Fibroblast of lung (primary cell): Measurements from ENCODE around the gene PCDHAC1.

Experiments used
- CTCF ChIP-seq, 2 donors: IDR thresholded peaks in 1 of 2; conservative IDR thresholded peaks in 1 of 2; 1 replicate in 1 of 2; 2 replicates in 1 of 2; pipeline ENCODE4 v1.5.1; 2011 to 2012; ENCODE audit warnings: low read length in 2 of 2, control low read depth in 1 of 2, inconsistent platforms in 1 of 2, low read depth in 1 of 2, mild to moderate bottlenecking in 1 of 2
- EZH2 ChIP-seq: IDR thresholded peaks from 2 replicates; pipeline ENCODE4 v1.5.1; 2012; ENCODE audit warnings: low read length, control low read depth, mild to moderate bottlenecking; ENCODE audit errors: missing control alignments

GRCh38 chr5:140916325-140916724, 9.8 kb upstream of the PCDHAC1 start:
- TF ChIP-seq CTCF (conservative IDR thresholded peaks at IDR 0.05 in 1 of 2, IDR thresholded peaks at IDR 0.05 in 1 of 2; ENCODE audit: low read depth in 1 of 2, low read length in 2 of 2) (no peak), EZH2 (no peak)
